CD4-positive, alpha-beta T cell treated with Interleukin-15 for 4 hours (primary cell): ENCODE data around the gene TUT4.

ENCODE experiments used
- DNase-seq: peaks from one replicate; pipeline ENCODE4 v3.0.0-alpha.2; 2020; ENCODE audit warnings: low spot score

Gene TUT4

GRCh38 chr1:52404116-52404974 is 148.5 kb downstream of the TUT4 start, which contains the start of the genes ORC1 and PRPF38A:
Gene ORC1 (minus strand): TSS chr1:52404423. CDS start chr1:52402223, 2,200 bp downstream.
Gene PRPF38A (plus strand): TSS chr1:52404602. CDS start chr1:52404750, 148 bp downstream.
- DNase-seq, result peak; percentile 95

- DNase-seq, result peak; percentile 48
These were observed 149.3 kb downstream of the TUT4 start for GRCh38 chr1:52403566-52404115.

GRCh38 chr1:52402860-52403240 is 150.0 kb downstream of the TUT4 start:
- DNase-seq, result no peak

GRCh38 chr1:52400131-52400530 is 152.8 kb downstream of the TUT4 start:
- no peak for DNase-seq

- DNase-seq, result no peak
These were observed 153.3 kb downstream of the TUT4 start for GRCh38 chr1:52399629-52400028.

- DNase-seq, result no peak
These were observed 159.7 kb downstream of the TUT4 start for GRCh38 chr1:52393174-52393573.

GRCh38 chr1:52386458-52386857 is 166.4 kb downstream of the TUT4 start:
- no peak for DNase-seq

- no peak for DNase-seq
These were observed 167.5 kb downstream of the TUT4 start for GRCh38 chr1:52385376-52385775.
